Right cardiac atrium (tissue), 5 donors: ENCODE measurements around the gene MYO15B. TPM values are rescaled to one million over a fixed set of nuclear protein-coding genes. Genes with fewer than 3 reads are reported as not detected.

Source experiments
- ATAC-seq, 2 donors: fragments of 200-7000 bp; cut with Tn5 transposase; one replicate each; pipeline versions ENCODE4 v1.8.0 to v1.9.1; 2020; ENCODE audit warnings: moderate library complexity in 2 of 2, mild to moderate bottlenecking in 1 of 2
- DNase-seq, 3 donors: peaks; one replicate each; pipeline ENCODE4 v3.0.0-alpha.2; 2020
- H3K27ac ChIP-seq: one replicate; pipeline ENCODE4 v1.5.1; 2013; ENCODE audit warnings: mild to moderate bottlenecking, low read length, control low read depth, moderate library complexity
- H3K27me3 ChIP-seq: one replicate; pipeline ENCODE4 v1.6.1; 2013; ENCODE audit not compliant: control insufficient read depth, insufficient read depth
- H3K4me1 ChIP-seq: one replicate; pipeline ENCODE4 v1.6.1; 2013; ENCODE audit warnings: low read length; ENCODE audit not compliant: control insufficient read depth, insufficient read depth
- H3K4me3 ChIP-seq: one replicate; pipeline ENCODE4 v1.5.1; 2013; ENCODE audit warnings: low read length, control low read depth
- H3K9me3 ChIP-seq: one replicate; pipeline ENCODE4 v1.6.1; 2013; ENCODE audit warnings: low read length; ENCODE audit not compliant: control insufficient read depth
- WGBS: extraction: QIAGEN DNeasy Blood & Tissue Kit; methylation state at CpG from one replicate; pipeline ENCODE4 v1.1.7; 2013; 5-methylcytosine and 5-hydroxymethylcytosine counted together
- intact Hi-C, 4 donors: fragments of 100-400 bp; cut with DNase I; formaldehyde crosslinking; loops; one replicate each; pipeline versions ENCODE4 v1.11.0 to v1.14.0; 2022 to 2023
- polyA plus RNA-seq: library from polyadenylated mRNA; stranded (reverse); fragments of 200-250 nt; gene quantifications from one replicate; pipeline ENCODE4 v1.2.3, GENCODE V29; 2013
- total RNA-seq, 4 donors: library from RNA; stranded (reverse); fragmentation: NEBNext Ultra II Directional; extraction: Animal tissue kit (Norgen Biotek cat#: 25700); gene quantifications; one replicate each; pipeline ENCODE4 v1.2.1, GENCODE V29; 2021
- donor health status: healthy with polysubstance abuse.
- donor health status: DM: no; HTN: yes; CAD: no.
- donor health status: DM: no; HTN: no; CAD: no.
- donor health status: DM: no; HTN: yes; CAD: no; lungs with severe emphysema.
- donor health status: DM: yes; HTN: yes; CAD: no.

The MYO15B gene
- total and polyA plus RNA-seq, 5 donors: 70.9 to 131 (median 92.0) TPM

- 91% methylated on average over 11 of the region's 11 CpGs for WGBS
- intact Hi-C loops: no loop called here
- H3K27me3 ChIP-seq: no peaks in the 10 kb centered on the region
- ATAC-seq (no peak), DNase-seq (peak in 2 of 3 donors; percentile 13 to 38)
- H3K4me3 ChIP-seq: no peak overlapping the region
- H3K9me3 ChIP-seq: no peaks in the 10 kb centered on the region
- no peaks in the 10 kb centered on the region for H3K4me1 ChIP-seq
- H3K27ac ChIP-seq: no peak overlapping the region
Observed at GRCh38 chr17:75570772-75571171, 16.8 kb upstream of the MYO15B start.

- H3K27ac ChIP-seq: no peak overlapping the region
- H3K9me3 ChIP-seq: no peaks in the 10 kb centered on the region
- WGBS: 77% methylated on average over 15 of the region's 15 CpGs
- peak in 2 of 3 donors; percentile 57 to 73 for DNase-seq
- H3K4me1 ChIP-seq: no peaks in the 10 kb centered on the region
- intact Hi-C loops: no loop called here
- H3K27me3 ChIP-seq: no peaks in the 10 kb centered on the region
- ATAC-seq: peak; percentile 17 to 28
- no peak overlapping the region for H3K4me3 ChIP-seq
Observed at GRCh38 chr17:75571197-75571884, 16.3 kb upstream of the MYO15B start.

- no peak overlapping the region for H3K27ac ChIP-seq
- H3K27me3 ChIP-seq: no peaks in the 10 kb centered on the region
- H3K4me3 ChIP-seq: no peak overlapping the region
- H3K4me1 ChIP-seq: no peaks in the 10 kb centered on the region
- DNase-seq: peak in 1 of 3 donors; percentile 42
- intact Hi-C loops: no loop called here
- WGBS: 93% methylated on average over 16 of the region's 16 CpGs
- ATAC-seq: no peak
- no peaks in the 10 kb centered on the region for H3K9me3 ChIP-seq
Observed at GRCh38 chr17:75571885-75572215, 15.8 kb upstream of the MYO15B start.

- intact Hi-C loops: no loop called here
- DNase-seq (peak in 2 of 3 donors; percentile 46 to 47), ATAC-seq (no peak)
- Histone ChIP-seq H3K4me1 (no peaks in the 10 kb centered on the region), H3K9me3 (no peaks in the 10 kb centered on the region), H3K27me3 (no peaks in the 10 kb centered on the region), H3K27ac (no peak overlapping the region), H3K4me3 (no peak overlapping the region)
- 92% methylated on average over 39 of the region's 39 CpGs for WGBS
Observed at GRCh38 chr17:75572713-75573539, 14.7 kb upstream of the MYO15B start.

- no peaks in the 10 kb centered on the region for H3K27me3 ChIP-seq
- H3K4me1 ChIP-seq: no peaks in the 10 kb centered on the region
- ATAC-seq (no peak), DNase-seq (peak in 2 of 3 donors; percentile 28 to 49)
- WGBS: 95% methylated on average over 16 of the region's 16 CpGs
- H3K27ac ChIP-seq: no peak overlapping the region
- H3K9me3 ChIP-seq: no peaks in the 10 kb centered on the region
- intact Hi-C loops: no loop called here
- H3K4me3 ChIP-seq: no peak overlapping the region
Observed at GRCh38 chr17:75573540-75573957, 14.1 kb upstream of the MYO15B start.

- 94% methylated on average over 13 of the region's 13 CpGs for WGBS
- H3K4me1 ChIP-seq: peaks cover 2% of the 10 kb centered on the region
- no peaks in the 10 kb centered on the region for H3K9me3 ChIP-seq
- no peak for ATAC-seq
- no peak overlapping the region for H3K4me3 ChIP-seq
- no peak overlapping the region for H3K27ac ChIP-seq
- intact Hi-C loops: no loop called here
- DNase-seq: peak in 1 of 3 donors; percentile 34
- no peaks in the 10 kb centered on the region for H3K27me3 ChIP-seq
Observed at GRCh38 chr17:75573994-75574393, 13.6 kb upstream of the MYO15B start.

GRCh38 chr17:75574404-75575036 is 13.1 kb upstream of the MYO15B start:
- Histone ChIP-seq H3K4me3 (no peak overlapping the region), H3K27ac (no peak overlapping the region), H3K9me3 (no peaks in the 10 kb centered on the region), H3K27me3 (no peaks in the 10 kb centered on the region), H3K4me1 (peaks cover 2% of the 10 kb centered on the region)
- peak in 2 of 3 donors; percentile 42 to 47 for DNase-seq
- 86% methylated on average over 29 of the region's 29 CpGs for WGBS
- no peak for ATAC-seq
- intact Hi-C loops: no loop called here

GRCh38 chr17:75575197-75575596 is 12.4 kb upstream of the MYO15B start:
- peak in 1 of 3 donors; percentile 33 for DNase-seq
- H3K9me3 ChIP-seq: no peaks in the 10 kb centered on the region
- ATAC-seq: no peak
- intact Hi-C loops: no loop called here
- peaks cover 2% of the 10 kb centered on the region for H3K4me1 ChIP-seq
- no peaks in the 10 kb centered on the region for H3K27me3 ChIP-seq
- no peak overlapping the region for H3K4me3 ChIP-seq
- H3K27ac ChIP-seq: no peak overlapping the region
- 89% methylated on average over 10 of the region's 10 CpGs for WGBS

- no peak for ATAC-seq
- intact Hi-C loops: no loop called here
Observed at GRCh38 chr17:75575728-75576127, 11.9 kb upstream of the MYO15B start.

GRCh38 chr17:75576661-75577060 is 10.9 kb upstream of the MYO15B start:
- WGBS: 89% methylated on average over 14 of the region's 15 CpGs
- Histone ChIP-seq H3K27me3 (no peaks in the 10 kb centered on the region), H3K9me3 (no peaks in the 10 kb centered on the region), H3K4me1 (peaks cover 2% of the 10 kb centered on the region), H3K27ac (no peak overlapping the region), H3K4me3 (no peak overlapping the region)
- ATAC-seq (no peak), DNase-seq (peak in 1 of 3 donors; percentile 24)
- intact Hi-C loops: no loop called here

More at GRCh38 chr17:75575728-75576127, 11.9 kb upstream of the MYO15B start:
- Histone ChIP-seq H3K9me3 (no peaks in the 10 kb centered on the region), H3K4me3 (no peak overlapping the region), H3K27me3 (no peaks in the 10 kb centered on the region), H3K27ac (no peak overlapping the region), H3K4me1 (peaks cover 2% of the 10 kb centered on the region)
- WGBS: 90% methylated on average over 11 of the region's 11 CpGs
- DNase-seq: peak in 1 of 3 donors; percentile 35
